Measurements from ENCODE around the gene CDHR2.

CDHR2 gene

GRCh38 chr5:176573564-176574296 lies 24.6 kb downstream of the CDHR2 start:
- H3K4me3 ChIP-seq (ENCODE audit: low read depth, low read length): no peak overlapping the region
- H3K27me3 ChIP-seq (ENCODE audit: control insufficient read depth, insufficient read depth, low read length): peaks cover 7% of the 10 kb centered on the region; the same call in 1 of the 2 replicates
- no peaks in the 10 kb centered on the region for H3K9me3 ChIP-seq (ENCODE audit: control insufficient read depth, insufficient read depth, low read depth, low read length)
- H3K9ac ChIP-seq (ENCODE audit: low read length): no peak overlapping the region
- H3K4me1 ChIP-seq (ENCODE audit: control insufficient read depth, insufficient read depth, low read length): no peaks in the 10 kb centered on the region
- no peaks in the 10 kb centered on the region for H3K36me3 ChIP-seq (ENCODE audit: control insufficient read depth, insufficient read depth, low read length)
- H3K27ac ChIP-seq (ENCODE audit: low read depth, low read length): no peak overlapping the region

GRCh38 chr5:176574297-176574591 lies 25.1 kb downstream of the CDHR2 start:
- no peaks in the 10 kb centered on the region for H3K36me3 ChIP-seq (ENCODE audit: control insufficient read depth, insufficient read depth, low read length)
- no peak overlapping the region for H3K4me3 ChIP-seq (ENCODE audit: low read depth, low read length)
- no peak overlapping the region for H3K9ac ChIP-seq (ENCODE audit: low read length)
- no peak overlapping the region for H3K27ac ChIP-seq (ENCODE audit: low read depth, low read length)
- H3K27me3 ChIP-seq (ENCODE audit: control insufficient read depth, insufficient read depth, low read length): peaks cover 7% of the 10 kb centered on the region; the same call in 1 of the 2 replicates
- no peaks in the 10 kb centered on the region for H3K4me1 ChIP-seq (ENCODE audit: control insufficient read depth, insufficient read depth, low read length)
- H3K9me3 ChIP-seq (ENCODE audit: control insufficient read depth, insufficient read depth, low read depth, low read length): no peaks in the 10 kb centered on the region

DNA sequence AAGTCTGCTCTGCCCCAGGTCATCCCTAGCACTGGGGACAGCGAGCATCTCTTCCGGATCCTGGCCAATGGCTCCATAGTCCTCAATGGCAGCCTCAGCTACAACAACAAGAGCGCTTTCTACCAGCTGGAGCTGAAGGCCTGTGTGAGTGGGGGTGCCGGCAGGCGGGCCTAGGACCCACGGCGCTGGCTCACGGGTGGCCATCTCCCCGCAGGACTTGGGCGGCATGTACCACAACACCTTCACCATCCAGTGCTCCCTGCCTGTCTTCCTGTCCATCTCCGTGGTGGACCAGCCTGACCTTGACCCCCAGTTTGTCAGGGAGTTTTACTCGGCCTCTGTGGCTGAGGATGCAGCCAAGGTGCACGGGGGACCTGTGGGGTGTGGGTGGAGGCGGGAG lies 25.9 kb downstream of the CDHR2 start:
- Histone ChIP-seq H3K4me1 (ENCODE audit: control insufficient read depth, insufficient read depth, low read length) (no peaks in the 10 kb centered on the region), H3K4me3 (ENCODE audit: low read depth, low read length) (no peak overlapping the region)

GRCh38 chr5:176575488-176576422 lies 26.6 kb downstream of the CDHR2 start:
- Histone ChIP-seq H3K27ac (ENCODE audit: low read depth, low read length) (no peak overlapping the region), H3K36me3 (ENCODE audit: control insufficient read depth, insufficient read depth, low read length) (no peaks in the 10 kb centered on the region), H3K27me3 (ENCODE audit: control insufficient read depth, insufficient read depth, low read length) (peaks cover 7% of the 10 kb centered on the region; the same call in 1 of the 2 replicates), H3K4me1 (ENCODE audit: control insufficient read depth, insufficient read depth, low read length) (no peaks in the 10 kb centered on the region), H3K9me3 (ENCODE audit: control insufficient read depth, insufficient read depth, low read depth, low read length) (no peaks in the 10 kb centered on the region), H3K9ac (ENCODE audit: low read length) (no peak overlapping the region), H3K4me3 (ENCODE audit: low read depth, low read length) (no peak overlapping the region)

More for the DNA sequence above, 25.9 kb downstream of the CDHR2 start:
- H3K27ac ChIP-seq (ENCODE audit: low read depth, low read length): no peak overlapping the region
- H3K27me3 ChIP-seq (ENCODE audit: control insufficient read depth, insufficient read depth, low read length): peaks cover 7% of the 10 kb centered on the region; the same call in 1 of the 2 replicates
- H3K9me3 ChIP-seq (ENCODE audit: control insufficient read depth, insufficient read depth, low read depth, low read length): no peaks in the 10 kb centered on the region
- no peak overlapping the region for H3K9ac ChIP-seq (ENCODE audit: low read length)
- no peaks in the 10 kb centered on the region for H3K36me3 ChIP-seq (ENCODE audit: control insufficient read depth, insufficient read depth, low read length)

- H3K27me3 ChIP-seq (ENCODE audit: control insufficient read depth, insufficient read depth, low read length): peaks cover 4% of the 10 kb centered on the region; the same call in 1 of the 2 replicates
- H3K4me3 ChIP-seq (ENCODE audit: low read depth, low read length): no peak overlapping the region
- H3K36me3 ChIP-seq (ENCODE audit: control insufficient read depth, insufficient read depth, low read length): no peaks in the 10 kb centered on the region
- H3K9ac ChIP-seq (ENCODE audit: low read length): no peak overlapping the region
- H3K27ac ChIP-seq (ENCODE audit: low read depth, low read length): no peak overlapping the region
- no peaks in the 10 kb centered on the region for H3K4me1 ChIP-seq (ENCODE audit: control insufficient read depth, insufficient read depth, low read length)
- no peaks in the 10 kb centered on the region for H3K9me3 ChIP-seq (ENCODE audit: control insufficient read depth, insufficient read depth, low read depth, low read length)
Measured at GRCh38 chr5:176577312-176578176, 28.4 kb downstream of the CDHR2 start.

- no peaks in the 10 kb centered on the region for H3K36me3 ChIP-seq (ENCODE audit: control insufficient read depth, insufficient read depth, low read length)
- no peak overlapping the region for H3K4me3 ChIP-seq (ENCODE audit: low read depth, low read length)
- no peak overlapping the region for H3K27ac ChIP-seq (ENCODE audit: low read depth, low read length)
- H3K9ac ChIP-seq (ENCODE audit: low read length): no peak overlapping the region
- no peaks in the 10 kb centered on the region for H3K9me3 ChIP-seq (ENCODE audit: control insufficient read depth, insufficient read depth, low read depth, low read length)
- no peaks in the 10 kb centered on the region for H3K4me1 ChIP-seq (ENCODE audit: control insufficient read depth, insufficient read depth, low read length)
- no peaks in the 10 kb centered on the region for H3K27me3 ChIP-seq (ENCODE audit: control insufficient read depth, insufficient read depth, low read length)
Measured at GRCh38 chr5:176578391-176578808, 29.3 kb downstream of the CDHR2 start.

- no peaks in the 10 kb centered on the region for H3K36me3 ChIP-seq (ENCODE audit: control insufficient read depth, insufficient read depth, low read length)
- no peaks in the 10 kb centered on the region; the same call in 1 of the 2 replicates for H3K9me3 ChIP-seq (ENCODE audit: control insufficient read depth, insufficient read depth, low read depth, low read length)
- H3K4me3 ChIP-seq (ENCODE audit: low read depth, low read length): no peak overlapping the region
- no peaks in the 10 kb centered on the region for H3K4me1 ChIP-seq (ENCODE audit: control insufficient read depth, insufficient read depth, low read length)
- no peaks in the 10 kb centered on the region for H3K27me3 ChIP-seq (ENCODE audit: control insufficient read depth, insufficient read depth, low read length)
- H3K9ac ChIP-seq (ENCODE audit: low read length): no peak overlapping the region
- no peak overlapping the region for H3K27ac ChIP-seq (ENCODE audit: low read depth, low read length)
Measured at GRCh38 chr5:176579323-176579722, 30.2 kb downstream of the CDHR2 start.

- H3K36me3 ChIP-seq (ENCODE audit: control insufficient read depth, insufficient read depth, low read length): no peaks in the 10 kb centered on the region
- no peak overlapping the region for H3K9ac ChIP-seq (ENCODE audit: low read length)
- no peak overlapping the region for H3K27ac ChIP-seq (ENCODE audit: low read depth, low read length)
- no peaks in the 10 kb centered on the region for H3K27me3 ChIP-seq (ENCODE audit: control insufficient read depth, insufficient read depth, low read length)
- H3K9me3 ChIP-seq (ENCODE audit: control insufficient read depth, insufficient read depth, low read depth, low read length): peaks cover 11% of the 10 kb centered on the region
- H3K4me3 ChIP-seq (ENCODE audit: low read depth, low read length): no peak overlapping the region
- H3K4me1 ChIP-seq (ENCODE audit: control insufficient read depth, insufficient read depth, low read length): no peaks in the 10 kb centered on the region
Measured at GRCh38 chr5:176581361-176581760, 32.2 kb downstream of the CDHR2 start.

GRCh38 chr5:176583076-176583475 lies 33.9 kb downstream of the CDHR2 start:
- no peak overlapping the region for H3K9ac ChIP-seq (ENCODE audit: low read length)
- no peak overlapping the region for H3K4me3 ChIP-seq (ENCODE audit: low read depth, low read length)
- no peaks in the 10 kb centered on the region for H3K4me1 ChIP-seq (ENCODE audit: control insufficient read depth, insufficient read depth, low read length)
- no peak overlapping the region for H3K27ac ChIP-seq (ENCODE audit: low read depth, low read length)
- H3K36me3 ChIP-seq (ENCODE audit: control insufficient read depth, insufficient read depth, low read length): no peaks in the 10 kb centered on the region
- H3K27me3 ChIP-seq (ENCODE audit: control insufficient read depth, insufficient read depth, low read length): no peaks in the 10 kb centered on the region
- peaks cover 11% of the 10 kb centered on the region for H3K9me3 ChIP-seq (ENCODE audit: control insufficient read depth, insufficient read depth, low read depth, low read length)

- Histone ChIP-seq H3K27ac (ENCODE audit: low read depth, low read length) (no peak overlapping the region), H3K9me3 (ENCODE audit: control insufficient read depth, insufficient read depth, low read depth, low read length) (peaks cover 24% of the 10 kb centered on the region), H3K36me3 (ENCODE audit: control insufficient read depth, insufficient read depth, low read length) (no peaks in the 10 kb centered on the region), H3K27me3 (ENCODE audit: control insufficient read depth, insufficient read depth, low read length) (0 out of 2 replicates have a peak, but pooled peaks cover 3% of the 10 kb centered on the region), H3K9ac (ENCODE audit: low read length) (no peak overlapping the region), H3K4me1 (ENCODE audit: control insufficient read depth, insufficient read depth, low read length) (no peaks in the 10 kb centered on the region), H3K4me3 (ENCODE audit: low read depth, low read length) (no peak overlapping the region)
Measured at GRCh38 chr5:176587398-176587797, 38.3 kb downstream of the CDHR2 start.

All from HUES6 (cell line).